Measurements from ENCODE around the gene SHC2.
"Not testable (repeated sequence)": the region's sequence is repeated elsewhere in the genome, so short reads cannot be mapped to it uniquely, and the experiment has no call there.

Gene SHC2

GRCh38 chr19:405121-405965, 55.5 kb downstream of the SHC2 start:
- DNase-seq, result no peak
- Mint-ChIP-seq H3K27ac (no peak overlapping the region), H3K27me3 (peaks cover 17 to 43% of the 10 kb centered on the region in 2 donors), H3K36me3 (ENCODE audit: insufficient read depth) (no peaks in the 10 kb centered on the region), H3K4me1 (ENCODE audit: low read depth in 2 of 2) (peaks cover 5 to 6% of the 10 kb centered on the region in 2 donors), H3K9me3 (no peaks in the 10 kb centered on the region), H3K4me3 (no peak overlapping the region)
- no peak for ATAC-seq (replicated peaks)

GRCh38 chr19:403221-404027, 57.4 kb downstream of the SHC2 start:
- Mint-ChIP-seq H3K36me3 (ENCODE audit: insufficient read depth) (peaks cover 3% of the 10 kb centered on the region), H3K4me1 (ENCODE audit: low read depth in 2 of 2) (no peaks in the 10 kb centered on the region), H3K27ac (no peak overlapping the region), H3K4me3 (no peak overlapping the region), H3K27me3 (peaks cover 8 to 30% of the 10 kb centered on the region in 2 donors), H3K9me3 (no peaks in the 10 kb centered on the region)
- ATAC-seq (replicated peaks) (no peak), DNase-seq (no peak)

- peaks cover 3% of the 10 kb centered on the region for H3K36me3 Mint-ChIP-seq (ENCODE audit: insufficient read depth)
- no peak overlapping the region for H3K4me3 Mint-ChIP-seq
- H3K27me3 Mint-ChIP-seq, result peaks cover 8 to 30% of the 10 kb centered on the region in 2 donors
- H3K4me1 Mint-ChIP-seq (ENCODE audit: low read depth in 2 of 2), result no peaks in the 10 kb centered on the region
- ATAC-seq (replicated peaks) (no peak), DNase-seq (no peak)
- H3K27ac Mint-ChIP-seq, result no peak overlapping the region
- no peaks in the 10 kb centered on the region for H3K9me3 Mint-ChIP-seq
Observed at GRCh38 chr19:402786-403185, 58.0 kb downstream of the SHC2 start.

- H3K9me3 Mint-ChIP-seq, result no peaks in the 10 kb centered on the region
- no peak for DNase-seq
- peaks cover 8 to 30% of the 10 kb centered on the region in 2 donors for H3K27me3 Mint-ChIP-seq
- H3K27ac Mint-ChIP-seq, result no peak overlapping the region
- H3K4me3 Mint-ChIP-seq, result no peak overlapping the region
- no peaks in the 10 kb centered on the region for H3K4me1 Mint-ChIP-seq (ENCODE audit: low read depth in 2 of 2)
- no peak for ATAC-seq (replicated peaks)
- H3K36me3 Mint-ChIP-seq (ENCODE audit: insufficient read depth), result peaks cover 3% of the 10 kb centered on the region
Observed at GRCh38 chr19:401866-402511, 58.8 kb downstream of the SHC2 start.

- ATAC-seq (replicated peaks), result no peak
- Mint-ChIP-seq H3K4me1 (ENCODE audit: low read depth in 2 of 2) (no peaks in the 10 kb centered on the region), H3K4me3 (no peak overlapping the region), H3K36me3 (ENCODE audit: insufficient read depth) (peaks cover 3% of the 10 kb centered on the region), H3K27me3 (peaks cover 8 to 30% of the 10 kb centered on the region in 2 donors), H3K9me3 (no peaks in the 10 kb centered on the region), H3K27ac (no peak overlapping the region)
- no peak for DNase-seq
Observed at GRCh38 chr19:400976-401865, 59.6 kb downstream of the SHC2 start.

GRCh38 chr19:399370-399769, 61.5 kb downstream of the SHC2 start:
- Mint-ChIP-seq H3K27me3 (peaks cover 8 to 21% of the 10 kb centered on the region in 2 donors), H3K4me3 (no peak overlapping the region), H3K4me1 (ENCODE audit: low read depth in 2 of 2) (no peaks in the 10 kb centered on the region), H3K36me3 (ENCODE audit: insufficient read depth) (peaks cover 6% of the 10 kb centered on the region), H3K9me3 (peaks cover 5 to 9% of the 10 kb centered on the region in 2 donors), H3K27ac (no peak overlapping the region)
- DNase-seq (no peak), ATAC-seq (replicated peaks) (no peak)

- no peak overlapping the region for H3K27ac Mint-ChIP-seq
- H3K4me1 Mint-ChIP-seq (ENCODE audit: low read depth in 2 of 2), result no peaks in the 10 kb centered on the region
Observed at GRCh38 chr19:398719-399118, 62.1 kb downstream of the SHC2 start.

GRCh38 chr19:397941-398706, 62.7 kb downstream of the SHC2 start:
- H3K4me3 Mint-ChIP-seq, result no peak overlapping the region
- DNase-seq, result no peak
- peak overlapping the region; percentile 53 to 56 for H3K27ac Mint-ChIP-seq

More at GRCh38 chr19:398719-399118, 62.1 kb downstream of the SHC2 start:
- Mint-ChIP-seq H3K9me3 (peaks cover 5 to 9% of the 10 kb centered on the region in 2 donors), H3K27me3 (peaks cover 8 to 20% of the 10 kb centered on the region in 2 donors), H3K4me3 (no peak overlapping the region), H3K36me3 (ENCODE audit: insufficient read depth) (peaks cover 6% of the 10 kb centered on the region)
- ATAC-seq (replicated peaks) (no peak), DNase-seq (no peak)

GRCh38 chr19:397321-397720, 63.5 kb downstream of the SHC2 start:
- Mint-ChIP-seq H3K4me1 (ENCODE audit: low read depth in 2 of 2) (peaks cover 0 to 8% of the 10 kb centered on the region in 2 donors), H3K27ac (peak overlapping the region; percentile 53 to 56), H3K36me3 (ENCODE audit: insufficient read depth) (peaks cover 10% of the 10 kb centered on the region), H3K4me3 (no peak overlapping the region), H3K9me3 (peaks cover 9 to 19% of the 10 kb centered on the region in 2 donors), H3K27me3 (peaks cover 0 to 8% of the 10 kb centered on the region in 2 donors)
- ATAC-seq (replicated peaks) (no peak), DNase-seq (no peak)

More at GRCh38 chr19:397941-398706, 62.7 kb downstream of the SHC2 start:
- Mint-ChIP-seq H3K4me1 (ENCODE audit: low read depth in 2 of 2) (peaks cover 0 to 3% of the 10 kb centered on the region in 2 donors), H3K27me3 (peaks cover 2 to 14% of the 10 kb centered on the region in 2 donors), H3K36me3 (ENCODE audit: insufficient read depth) (peaks cover 6% of the 10 kb centered on the region), H3K9me3 (peaks cover 8 to 14% of the 10 kb centered on the region in 2 donors)
- ATAC-seq (replicated peaks), result no peak

- H3K27ac Mint-ChIP-seq, result no peak overlapping the region
- H3K36me3 Mint-ChIP-seq (ENCODE audit: insufficient read depth), result peaks cover 10% of the 10 kb centered on the region
- H3K4me1 Mint-ChIP-seq (ENCODE audit: low read depth in 2 of 2), result peaks cover 0 to 8% of the 10 kb centered on the region in 2 donors
- ATAC-seq (replicated peaks) (no peak), DNase-seq (no peak)
- no peaks in the 10 kb centered on the region for H3K27me3 Mint-ChIP-seq
- no peak overlapping the region for H3K4me3 Mint-ChIP-seq
- H3K9me3 Mint-ChIP-seq, result peaks cover 9 to 19% of the 10 kb centered on the region in 2 donors
Observed at GRCh38 chr19:395467-395866, 65.4 kb downstream of the SHC2 start.

- H3K36me3 Mint-ChIP-seq (ENCODE audit: insufficient read depth); ATAC-seq (replicated peaks); H3K4me3 Mint-ChIP-seq; H3K4me1 Mint-ChIP-seq (ENCODE audit: low read depth in 2 of 2); DNase-seq; H3K27me3 Mint-ChIP-seq; H3K27ac Mint-ChIP-seq: not testable (repeated sequence)
- peaks cover 9 to 19% of the 10 kb centered on the region in 2 donors for H3K9me3 Mint-ChIP-seq
Observed at GRCh38 chr19:394857-395256, 66.0 kb downstream of the SHC2 start.

- H3K27ac Mint-ChIP-seq, result peak overlapping the region in 1 of 2 donors; percentile 59
Observed at GRCh38 chr19:393560-393959, 67.3 kb downstream of the SHC2 start.

More at GRCh38 chr19:393560-393959, 67.3 kb downstream of the SHC2 start:
- not testable (repeated sequence) for ATAC-seq (replicated peaks); H3K36me3 Mint-ChIP-seq (ENCODE audit: insufficient read depth); DNase-seq; H3K27me3 Mint-ChIP-seq; H3K4me3 Mint-ChIP-seq; H3K4me1 Mint-ChIP-seq (ENCODE audit: low read depth in 2 of 2)
- H3K9me3 Mint-ChIP-seq, result peaks cover 9 to 19% of the 10 kb centered on the region in 2 donors

Data from effector memory CD8-positive, alpha-beta T cell (primary cell).